ENCODE measurements around the gene SACS. TPM values are rescaled to one million over a fixed set of nuclear protein-coding genes. Genes with fewer than 3 reads are reported as not detected.

Gene SACS
- total RNA-seq, 1 donor from 2014 or later: 34.0 TPM

GRCh38 chr13:23356368-23356767 is 77.1 kb downstream of the SACS start:
- intact Hi-C loops (cut with micrococcal nuclease): no loop called here
- no peak overlapping the region for H3K27ac Mint-ChIP-seq
- DNase-seq (ENCODE audit: low spot score): no peak
- no peaks in the 10 kb centered on the region for H3K9me3 Mint-ChIP-seq
- no peak overlapping the region for H3K4me3 Mint-ChIP-seq (ENCODE audit: low read depth)
- H3K27me3 Mint-ChIP-seq (ENCODE audit: low read depth): no peaks in the 10 kb centered on the region
- peaks cover 63% of the 10 kb centered on the region for H3K36me3 Mint-ChIP-seq (ENCODE audit: low read depth)
- H3K4me1 Mint-ChIP-seq (ENCODE audit: low read depth): peaks cover 3% of the 10 kb centered on the region

- Mint-ChIP-seq H3K4me3 (ENCODE audit: low read depth) (no peak overlapping the region), H3K36me3 (ENCODE audit: low read depth) (peaks cover 75% of the 10 kb centered on the region), H3K27me3 (ENCODE audit: low read depth) (no peaks in the 10 kb centered on the region), H3K9me3 (no peaks in the 10 kb centered on the region), H3K27ac (no peak overlapping the region), H3K4me1 (ENCODE audit: low read depth) (peaks cover 9% of the 10 kb centered on the region)
- no peak for DNase-seq (ENCODE audit: low spot score)
- intact Hi-C loops (cut with micrococcal nuclease): no loop called here
Observed at GRCh38 chr13:23354520-23354919, 79.0 kb downstream of the SACS start.

GRCh38 chr13:23352161-23352560 is 81.3 kb downstream of the SACS start:
- H3K27ac Mint-ChIP-seq: no peak overlapping the region
- H3K4me3 Mint-ChIP-seq (ENCODE audit: low read depth): no peak overlapping the region
- H3K36me3 Mint-ChIP-seq (ENCODE audit: low read depth): peaks cover 86% of the 10 kb centered on the region
- no peaks in the 10 kb centered on the region for H3K9me3 Mint-ChIP-seq
- no peak for DNase-seq (ENCODE audit: low spot score)
- H3K4me1 Mint-ChIP-seq (ENCODE audit: low read depth): peaks cover 9% of the 10 kb centered on the region
- H3K27me3 Mint-ChIP-seq (ENCODE audit: low read depth): no peaks in the 10 kb centered on the region
- intact Hi-C loops (cut with micrococcal nuclease): no loop called here

- Mint-ChIP-seq H3K4me1 (ENCODE audit: low read depth) (peaks cover 12% of the 10 kb centered on the region), H3K27me3 (ENCODE audit: low read depth) (no peaks in the 10 kb centered on the region), H3K36me3 (ENCODE audit: low read depth) (peaks cover 88% of the 10 kb centered on the region), H3K9me3 (no peaks in the 10 kb centered on the region), H3K4me3 (ENCODE audit: low read depth) (no peak overlapping the region), H3K27ac (no peak overlapping the region)
- intact Hi-C loops (cut with micrococcal nuclease): no loop called here
- no peak for DNase-seq (ENCODE audit: low spot score)
Observed at GRCh38 chr13:23350009-23350408, 83.5 kb downstream of the SACS start.

GRCh38 chr13:23349161-23349897 is 84.2 kb downstream of the SACS start:
- H3K36me3 Mint-ChIP-seq (ENCODE audit: low read depth): peaks cover 87% of the 10 kb centered on the region
- H3K9me3 Mint-ChIP-seq: no peaks in the 10 kb centered on the region
- no peak overlapping the region for H3K27ac Mint-ChIP-seq
- intact Hi-C loops (cut with micrococcal nuclease): no loop called here
- no peak for DNase-seq (ENCODE audit: low spot score)
- H3K4me3 Mint-ChIP-seq (ENCODE audit: low read depth): no peak overlapping the region
- peaks cover 12% of the 10 kb centered on the region for H3K4me1 Mint-ChIP-seq (ENCODE audit: low read depth)
- no peaks in the 10 kb centered on the region for H3K27me3 Mint-ChIP-seq (ENCODE audit: low read depth)

GRCh38 chr13:23348262-23349127 is 85.0 kb downstream of the SACS start:
- H3K4me1 Mint-ChIP-seq (ENCODE audit: low read depth): peaks cover 12% of the 10 kb centered on the region

GRCh38 chr13:23347601-23348000 is 85.9 kb downstream of the SACS start:
- peaks cover 91% of the 10 kb centered on the region for H3K36me3 Mint-ChIP-seq (ENCODE audit: low read depth)
- no peak overlapping the region for H3K27ac Mint-ChIP-seq
- H3K27me3 Mint-ChIP-seq (ENCODE audit: low read depth): no peaks in the 10 kb centered on the region
- H3K9me3 Mint-ChIP-seq: no peaks in the 10 kb centered on the region
- intact Hi-C loops (cut with micrococcal nuclease): no loop called here
- H3K4me3 Mint-ChIP-seq (ENCODE audit: low read depth): no peak overlapping the region
- H3K4me1 Mint-ChIP-seq (ENCODE audit: low read depth): peaks cover 12% of the 10 kb centered on the region
- no peak for DNase-seq (ENCODE audit: low spot score)

More at GRCh38 chr13:23348262-23349127, 85.0 kb downstream of the SACS start:
- no peak for DNase-seq (ENCODE audit: low spot score)
- Mint-ChIP-seq H3K27ac (no peak overlapping the region), H3K4me3 (ENCODE audit: low read depth) (no peak overlapping the region), H3K27me3 (ENCODE audit: low read depth) (no peaks in the 10 kb centered on the region), H3K9me3 (no peaks in the 10 kb centered on the region), H3K36me3 (ENCODE audit: low read depth) (peaks cover 92% of the 10 kb centered on the region)
- intact Hi-C loops (cut with micrococcal nuclease): no loop called here

- Mint-ChIP-seq H3K27me3 (ENCODE audit: low read depth) (no peaks in the 10 kb centered on the region), H3K36me3 (ENCODE audit: low read depth) (peaks cover 90% of the 10 kb centered on the region), H3K27ac (no peak overlapping the region), H3K4me3 (ENCODE audit: low read depth) (no peak overlapping the region), H3K4me1 (ENCODE audit: low read depth) (peaks cover 3% of the 10 kb centered on the region), H3K9me3 (peaks cover 12% of the 10 kb centered on the region)
- intact Hi-C loops (cut with micrococcal nuclease): no loop called here
- no peak for DNase-seq (ENCODE audit: low spot score)
Observed at GRCh38 chr13:23344931-23345595, 88.4 kb downstream of the SACS start.

- Mint-ChIP-seq H3K9me3 (peaks cover 54% of the 10 kb centered on the region), H3K4me1 (ENCODE audit: low read depth) (no peaks in the 10 kb centered on the region), H3K36me3 (ENCODE audit: low read depth) (peaks cover 91% of the 10 kb centered on the region), H3K27me3 (ENCODE audit: low read depth) (no peaks in the 10 kb centered on the region), H3K27ac (no peak overlapping the region), H3K4me3 (ENCODE audit: low read depth) (no peak overlapping the region)
- DNase-seq (ENCODE audit: low spot score): no peak
- intact Hi-C loops (cut with micrococcal nuclease): no loop called here
Observed at GRCh38 chr13:23339225-23339624, 94.3 kb downstream of the SACS start.

- H3K9me3 Mint-ChIP-seq: peaks cover 23% of the 10 kb centered on the region
- intact Hi-C loops (cut with micrococcal nuclease): no loop called here
- H3K27me3 Mint-ChIP-seq (ENCODE audit: low read depth): no peaks in the 10 kb centered on the region
- DNase-seq (ENCODE audit: low spot score): no peak
- no peak overlapping the region for H3K4me3 Mint-ChIP-seq (ENCODE audit: low read depth)
- peaks cover 2% of the 10 kb centered on the region for H3K4me1 Mint-ChIP-seq (ENCODE audit: low read depth)
- H3K27ac Mint-ChIP-seq: no peak overlapping the region
- peaks cover 55% of the 10 kb centered on the region for H3K36me3 Mint-ChIP-seq (ENCODE audit: low read depth)
Observed at GRCh38 chr13:23330356-23330755, 103.1 kb downstream of the SACS start.

GRCh38 chr13:23325191-23325590 is 108.3 kb downstream of the SACS start:
- Mint-ChIP-seq H3K36me3 (ENCODE audit: low read depth) (peaks cover 9% of the 10 kb centered on the region), H3K4me3 (ENCODE audit: low read depth) (no peak overlapping the region), H3K27me3 (ENCODE audit: low read depth) (no peaks in the 10 kb centered on the region), H3K9me3 (no peaks in the 10 kb centered on the region), H3K4me1 (ENCODE audit: low read depth) (peaks cover 34% of the 10 kb centered on the region), H3K27ac (no peak overlapping the region)
- intact Hi-C loops (cut with micrococcal nuclease): no loop called here
- no peak for DNase-seq (ENCODE audit: low spot score)

GRCh38 chr13:23323946-23324709 is 109.4 kb downstream of the SACS start:
- intact Hi-C loops (cut with micrococcal nuclease): loop anchor here (5.0 kb wide), 1 partner anchor 53 kb away; no protein-coding TSS in a partner anchor
- Mint-ChIP-seq H3K4me1 (ENCODE audit: low read depth) (peaks cover 43% of the 10 kb centered on the region), H3K4me3 (ENCODE audit: low read depth) (no peak overlapping the region), H3K27me3 (ENCODE audit: low read depth) (no peaks in the 10 kb centered on the region), H3K27ac (no peak overlapping the region), H3K9me3 (no peaks in the 10 kb centered on the region), H3K36me3 (ENCODE audit: low read depth) (no peaks in the 10 kb centered on the region)
- DNase-seq (ENCODE audit: low spot score): no peak

Measured in activated T-helper 2 cell treated with anti-CD3 and anti-CD28 coated beads, Interferon-gamma antibody, Interleukin-2, Interleukin-4, amounts not matched to agents 10 μg/mL and 5 μg/mL and 100 μg/mL, durations not matched to agents 14 hours and 24 hours and 36 hours (primary cell).